ENCODE results near the gene CDC5L.

DNA sequence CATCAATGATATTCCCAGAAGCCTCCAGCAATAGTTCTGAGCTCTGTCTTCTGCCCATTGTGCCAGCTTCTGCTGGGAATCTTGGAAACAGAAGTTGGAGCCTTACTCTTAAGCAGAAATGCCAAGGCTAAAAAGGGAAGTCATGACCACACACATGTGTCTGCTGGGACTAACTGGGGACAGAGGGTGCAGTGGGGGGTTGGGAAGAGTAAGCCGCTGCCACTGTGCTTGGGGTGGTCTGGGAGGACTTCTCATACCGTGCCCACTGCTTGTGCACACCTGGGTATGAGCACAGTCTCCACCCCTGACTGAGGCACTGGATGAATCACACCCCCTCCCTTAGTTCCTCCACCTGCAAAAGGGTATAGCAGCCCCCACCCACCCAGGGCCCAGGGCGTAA is 90.7 kb downstream of the CDC5L start:
- TF ChIP-seq CTCF (IDR thresholded peaks at IDR 0.05; ENCODE audit: low read depth, low read length): no peak
- TF ChIP-seq POLR2A (IDR thresholded peaks at IDR 0.05; ENCODE audit: extremely low read depth, insufficient read length): no peak
- TF ChIP-seq, protein P1, sequence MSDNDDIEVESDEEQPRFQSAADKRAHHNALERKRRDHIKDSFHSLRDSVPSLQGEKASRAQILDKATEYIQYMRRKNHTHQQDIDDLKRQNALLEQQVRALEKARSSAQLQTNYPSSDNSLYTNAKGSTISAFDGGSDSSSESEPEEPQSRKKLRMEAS (IDR thresholded peaks at IDR 0.05; ENCODE audit: low read depth, low read length): no peak
- TF ChIP-seq MYC (IDR thresholded peaks at IDR 0.05; ENCODE audit: low read depth, low read length): no peak; the same call in 1 of the 2 replicates
